CD4-positive, alpha-beta T cell (primary cell): ENCODE results near the gene CHD2. TPM values are rescaled to one million over a fixed set of nuclear protein-coding genes. Genes with fewer than 3 reads are reported as not detected.

Experiments used
- ATAC-seq: fragments of 200-7000 bp; cut with Tn5 transposase; one replicate; pipeline ENCODE4 v1.10.0; 2022; ENCODE audit warnings: mild to moderate bottlenecking; ENCODE audit not compliant: poor library complexity
- CTCF ChIA-PET: fragments of 350-600 bp; sonication (Branson Sonifier 250); formaldehyde crosslinking; loops from one replicate; lab custom pipeline; 2021; ENCODE audit warnings: antibody characterized with exemption, inconsistent platforms; lab: Charles Lee
- POLR2A ChIA-PET: fragments of 350-600 bp; sonication (Branson Sonifier 250); formaldehyde crosslinking; loops from one replicate; lab custom pipeline; 2021; ENCODE audit warnings: antibody characterized with exemption, inconsistent platforms; lab: Charles Lee
- DNase-seq, 14 experiments: peaks; one replicate each; pipeline ENCODE4 v3.0.0-alpha.2; 2013 to 2020; ENCODE audit warnings: mixed read lengths in 2 of 14
- H3K27ac ChIP-seq, 2 donors: one replicate each; pipeline versions ENCODE4 v1.5.1 to v1.7.0; 2013; ENCODE audit warnings: low read length in 2 of 2, low read depth in 1 of 2, mild to moderate bottlenecking in 1 of 2
- H3K27me3 ChIP-seq, 2 experiments: 1 replicate in 1 of 2; 2 replicates in 1 of 2; pipeline versions ENCODE4 v1.6.1 to v1.7.0; 2013; ENCODE audit warnings: low read length in 2 of 2, control low read depth in 1 of 2, mild to moderate bottlenecking in 1 of 2, moderate library complexity in 1 of 2; ENCODE audit not compliant: insufficient read depth in 2 of 2, control insufficient read depth in 1 of 2
- H3K36me3 ChIP-seq: one replicate; pipeline ENCODE4 v1.6.1; 2013; ENCODE audit warnings: low read length, control low read depth; ENCODE audit not compliant: insufficient read depth
- H3K4me1 ChIP-seq: one replicate; pipeline ENCODE4 v1.6.1; 2013; ENCODE audit warnings: low read length, control low read depth; ENCODE audit not compliant: insufficient read depth
- H3K4me3 ChIP-seq: one replicate; pipeline ENCODE4 v1.5.1; 2013; ENCODE audit warnings: mild to moderate bottlenecking, low read length, moderate library complexity
- H3K9me3 ChIP-seq, 2 experiments: 1 replicate in 1 of 2; 2 replicates in 1 of 2; pipeline versions ENCODE4 v1.6.1 to v1.7.0; 2013; ENCODE audit warnings: low read length in 2 of 2, mild to moderate bottlenecking in 2 of 2, control low read depth in 1 of 2, moderate library complexity in 1 of 2; ENCODE audit not compliant: control insufficient read depth in 1 of 2, insufficient read depth in 1 of 2
- H3K27ac Mint-ChIP-seq: one replicate; pipeline ENCODE4 v1.8.0; 2020; ENCODE audit warnings: mixed read lengths
- H3K27me3 Mint-ChIP-seq: one replicate; pipeline ENCODE4 v1.8.0; 2021; ENCODE audit warnings: mixed read lengths
- H3K36me3 Mint-ChIP-seq: one replicate; pipeline ENCODE4 v1.8.0; 2021; ENCODE audit warnings: low read depth, mixed read lengths
- H3K4me1 Mint-ChIP-seq: one replicate; pipeline ENCODE4 v1.8.0; 2021; ENCODE audit warnings: low read depth, mixed read lengths
- H3K4me3 Mint-ChIP-seq: one replicate; pipeline ENCODE4 v1.8.0; 2020; ENCODE audit warnings: mild to moderate bottlenecking, mixed read lengths
- H3K9me3 Mint-ChIP-seq: one replicate; pipeline ENCODE4 v1.8.0; 2020; ENCODE audit warnings: mixed read lengths
- CTCF ChIP-seq: fragments of 200-600 bp; IDR thresholded peaks from one replicate; pipeline ENCODE4 v1.8.0; 2022; ENCODE audit warnings: antibody characterized with exemption, mild to moderate bottlenecking
- intact Hi-C, 2 experiments: fragments of 100-400 bp; cut with DNase I in 1 of 2; cut with micrococcal nuclease in 1 of 2; formaldehyde crosslinking; loops; one replicate each; pipeline versions ENCODE4 v1.15.1 to v1.9.0; 2023 to 2025; cut with DNase I, micrococcal nuclease
- total RNA-seq, 174 experiments: library from RNA in 2 of 174; stranded (reverse) in 2 of 174; gene quantifications; one replicate each; pipeline ENCODE4 v1.2.3 and lab custom pipeline; 2021 to 2026

Gene CHD2
- total RNA-seq, 2 experiments from 2014 or later = 615 to 660 TPM

GRCh38 chr15:93071469-93071936, 171.4 kb downstream of the CHD2 start:
- Histone ChIP-seq H3K27me3 (peaks cover 43 to 46% of the 10 kb centered on the region in 2 experiments), H3K4me1 (peaks cover 15% of the 10 kb centered on the region), H3K27ac (no peak overlapping the region), H3K36me3 (no peaks in the 10 kb centered on the region), H3K4me3 (no peak overlapping the region), H3K9me3 (peaks cover 0 to 10% of the 10 kb centered on the region in 2 experiments)
- intact Hi-C loops = no loop called here
- DNase-seq = no peak
- Mint-ChIP-seq H3K4me3 (no peak overlapping the region), H3K9me3 (no peaks in the 10 kb centered on the region), H3K4me1 (peaks cover 5% of the 10 kb centered on the region), H3K27ac (no peak overlapping the region), H3K27me3 (peaks cover 72% of the 10 kb centered on the region), H3K36me3 (no peaks in the 10 kb centered on the region)
- POLR2A ChIA-PET = no interaction called here
- CTCF ChIA-PET = no interaction called here
- TF ChIP-seq CTCF = no peak
- no peak for ATAC-seq

- H3K4me1 Mint-ChIP-seq = peaks cover 5% of the 10 kb centered on the region
These were observed 171.9 kb downstream of the CHD2 start for GRCh38 chr15:93072011-93072410.

GRCh38 chr15:93072411-93073394, 172.6 kb downstream of the CHD2 start:
- Histone ChIP-seq H3K27ac (no peak overlapping the region), H3K36me3 (no peaks in the 10 kb centered on the region), H3K4me3 (no peak overlapping the region), H3K4me1 (peaks cover 15% of the 10 kb centered on the region), H3K27me3 (peaks cover 43 to 53% of the 10 kb centered on the region in 2 experiments), H3K9me3 (peaks cover 0 to 10% of the 10 kb centered on the region in 2 experiments)
- H3K9me3 Mint-ChIP-seq = no peaks in the 10 kb centered on the region
- no peak for TF ChIP-seq CTCF
- DNase-seq (no peak), ATAC-seq (no peak)
- intact Hi-C loops = no loop called here
- CTCF ChIA-PET = no interaction called here
- H3K36me3 Mint-ChIP-seq = no peaks in the 10 kb centered on the region
- H3K4me1 Mint-ChIP-seq = peaks cover 5% of the 10 kb centered on the region
- no peak overlapping the region for H3K27ac Mint-ChIP-seq
- peaks cover 80% of the 10 kb centered on the region for H3K27me3 Mint-ChIP-seq
- POLR2A ChIA-PET = interaction anchor here (0.6 kb wide), 1 partner anchor 18 kb away, joined by 3 read pairs; no protein-coding TSS in a partner anchor
- H3K4me3 Mint-ChIP-seq = no peak overlapping the region

More at GRCh38 chr15:93072011-93072410, 171.9 kb downstream of the CHD2 start:
- ATAC-seq (no peak), DNase-seq (no peak)
- intact Hi-C loops = no loop called here
- Histone ChIP-seq H3K9me3 (peaks cover 0 to 10% of the 10 kb centered on the region in 2 experiments), H3K27me3 (peaks cover 43 to 51% of the 10 kb centered on the region in 2 experiments), H3K36me3 (no peaks in the 10 kb centered on the region), H3K27ac (no peak overlapping the region), H3K4me1 (peaks cover 15% of the 10 kb centered on the region), H3K4me3 (no peak overlapping the region)
- POLR2A ChIA-PET = no interaction called here
- CTCF ChIA-PET = no interaction called here
- H3K27ac Mint-ChIP-seq = no peak overlapping the region
- H3K27me3 Mint-ChIP-seq = peaks cover 77% of the 10 kb centered on the region
- no peak for TF ChIP-seq CTCF
- no peaks in the 10 kb centered on the region for H3K9me3 Mint-ChIP-seq
- H3K36me3 Mint-ChIP-seq = no peaks in the 10 kb centered on the region
- peak overlapping the region; percentile 1 for H3K4me3 Mint-ChIP-seq
